Measurements from ENCODE around the gene DNAJB5.

Gene DNAJB5

DNA sequence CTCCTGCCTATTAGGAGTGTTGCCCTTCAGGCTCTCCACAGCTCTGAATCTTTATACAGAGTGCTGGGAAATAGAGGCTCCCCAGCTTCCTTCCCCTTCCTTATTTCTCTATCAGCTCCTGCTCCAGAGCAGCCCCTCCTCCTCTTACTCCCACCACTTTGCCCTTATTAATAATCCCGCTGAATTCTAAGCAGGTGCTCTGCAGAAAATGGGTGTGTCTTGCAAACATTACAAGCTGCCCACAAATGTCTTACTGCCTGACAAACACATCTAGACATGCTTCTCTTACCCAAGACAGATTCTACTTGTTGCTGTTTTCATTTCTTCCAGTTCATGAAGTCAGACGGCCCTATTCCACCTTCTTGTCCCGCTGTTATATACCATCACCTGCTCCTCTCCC lies 25.1 kb upstream of the DNAJB5 start:
- no peak for DNase-seq (ENCODE audit: extremely low spot score)
- no peak for TF ChIP-seq FOXM1 (IDR thresholded peaks at IDR 0.05; ENCODE audit: borderline replicate concordance)
- TF ChIP-seq ZNF384 (IDR thresholded peaks at IDR 0.05), result no peak
- no peak for TF ChIP-seq HDGF (IDR thresholded peaks at IDR 0.05; ENCODE audit: borderline replicate concordance)
- TF ChIP-seq BHLHE40 (IDR thresholded peaks at IDR 0.05; ENCODE audit: borderline replicate concordance), result no peak
- TF ChIP-seq, protein P1, sequence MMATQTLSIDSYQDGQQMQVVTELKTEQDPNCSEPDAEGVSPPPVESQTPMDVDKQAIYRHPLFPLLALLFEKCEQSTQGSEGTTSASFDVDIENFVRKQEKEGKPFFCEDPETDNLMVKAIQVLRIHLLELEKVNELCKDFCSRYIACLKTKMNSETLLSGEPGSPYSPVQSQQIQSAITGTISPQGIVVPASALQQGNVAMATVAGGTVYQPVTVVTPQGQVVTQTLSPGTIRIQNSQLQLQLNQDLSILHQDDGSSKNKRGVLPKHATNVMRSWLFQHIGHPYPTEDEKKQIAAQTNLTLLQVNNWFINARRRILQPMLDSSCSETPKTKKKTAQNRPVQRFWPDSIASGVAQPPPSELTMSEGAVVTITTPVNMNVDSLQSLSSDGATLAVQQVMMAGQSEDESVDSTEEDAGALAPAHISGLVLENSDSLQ (IDR thresholded peaks at IDR 0.05), result no peak
- ChIA-PET CTCF (no interaction called here), POLR2A (no interaction called here)

DNA sequence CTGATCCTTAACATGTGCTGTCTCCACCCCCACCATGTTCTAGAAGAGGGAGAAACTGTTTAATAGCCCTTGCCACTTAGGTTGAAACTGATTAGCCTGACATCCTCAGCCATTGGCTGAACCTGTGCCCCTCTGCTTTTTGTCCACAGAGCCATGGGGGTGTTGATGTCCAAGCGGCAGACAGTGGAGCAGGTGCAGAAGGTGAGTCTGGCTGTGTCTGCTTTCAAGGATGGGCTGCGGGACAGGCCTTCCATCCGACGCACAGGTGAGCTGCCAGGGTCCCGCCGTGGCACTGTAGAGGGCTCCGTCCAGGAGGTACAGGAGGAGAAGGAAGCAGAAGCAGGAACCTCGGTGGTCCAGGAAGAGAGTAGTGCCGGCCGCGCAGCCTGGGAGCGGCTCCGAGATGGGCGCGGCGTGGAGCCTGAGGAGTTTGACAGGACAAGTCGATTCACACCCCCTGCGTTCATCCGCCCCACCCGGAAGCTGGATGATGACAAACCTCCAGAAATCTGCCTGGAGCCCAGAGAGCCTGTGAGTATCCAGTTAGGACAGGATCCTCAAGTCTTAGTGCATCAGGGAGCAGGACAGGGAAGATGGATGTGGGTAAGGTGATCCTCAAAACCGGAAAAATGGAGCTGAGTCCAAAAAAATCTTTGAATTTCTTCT lies 18.3 kb upstream of the DNAJB5 start:
- POLR2A ChIA-PET, result no interaction called here
- CTCF ChIA-PET, result interaction anchor here (1.3 kb wide), 1 partner anchor 14 kb away, joined by 4 read pairs; no protein-coding TSS in a partner anchor
- DNase-seq (ENCODE audit: extremely low spot score), result no peak
- TF ChIP-seq BHLHE40 (IDR thresholded peaks at IDR 0.05; ENCODE audit: borderline replicate concordance) (no peak), ZNF384 (IDR thresholded peaks at IDR 0.05) (no peak), L3MBTL2 (conservative IDR thresholded peaks at IDR 0.05) (no peak), FOXA1 (IDR thresholded peaks at IDR 0.05) (no peak), LEF1 (IDR thresholded peaks at IDR 0.05; ENCODE audit: borderline replicate concordance) (no peak), TARDBP (IDR thresholded peaks at IDR 0.05) (no peak)
- TF ChIP-seq, protein P1 (IDR thresholded peaks at IDR 0.05), result no peak

DNA sequence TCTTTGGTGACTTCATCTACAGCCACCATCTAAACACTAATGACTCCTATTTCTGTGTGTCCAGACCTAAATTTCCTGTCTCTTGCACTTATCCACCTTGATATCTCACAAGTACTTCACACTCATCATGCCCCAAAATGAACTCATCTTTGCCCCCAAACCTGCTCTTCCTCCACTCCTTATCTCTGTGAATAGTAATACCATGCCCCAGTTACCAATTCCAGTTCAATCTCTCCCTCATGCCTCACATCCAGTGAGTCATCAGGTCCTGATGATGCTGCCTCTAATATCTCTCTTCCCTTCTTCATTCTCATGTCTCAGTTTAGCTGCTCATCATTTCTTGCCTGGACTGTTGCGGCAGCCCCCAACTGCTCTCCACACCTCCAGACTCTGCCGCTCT lies 14.9 kb upstream of the DNAJB5 start:
- CTCF ChIA-PET, result no interaction called here
- TF ChIP-seq SP1 (IDR thresholded peaks at IDR 0.05) (no peak), LEF1 (IDR thresholded peaks at IDR 0.05; ENCODE audit: borderline replicate concordance) (no peak), FOXM1 (IDR thresholded peaks at IDR 0.05; ENCODE audit: borderline replicate concordance) (no peak), HDGF (IDR thresholded peaks at IDR 0.05; ENCODE audit: borderline replicate concordance) (no peak), ARNT (IDR thresholded peaks at IDR 0.05) (no peak), ZNF384 (IDR thresholded peaks at IDR 0.05) (no peak), CTBP1 (IDR thresholded peaks at IDR 0.05; ENCODE audit: borderline replicate concordance) (no peak), BHLHE40 (IDR thresholded peaks at IDR 0.05; ENCODE audit: borderline replicate concordance) (no peak), NFRKB (IDR thresholded peaks at IDR 0.05) (no peak)
- POLR2A ChIA-PET, result no interaction called here
- no peak for DNase-seq (ENCODE audit: extremely low spot score)

DNA sequence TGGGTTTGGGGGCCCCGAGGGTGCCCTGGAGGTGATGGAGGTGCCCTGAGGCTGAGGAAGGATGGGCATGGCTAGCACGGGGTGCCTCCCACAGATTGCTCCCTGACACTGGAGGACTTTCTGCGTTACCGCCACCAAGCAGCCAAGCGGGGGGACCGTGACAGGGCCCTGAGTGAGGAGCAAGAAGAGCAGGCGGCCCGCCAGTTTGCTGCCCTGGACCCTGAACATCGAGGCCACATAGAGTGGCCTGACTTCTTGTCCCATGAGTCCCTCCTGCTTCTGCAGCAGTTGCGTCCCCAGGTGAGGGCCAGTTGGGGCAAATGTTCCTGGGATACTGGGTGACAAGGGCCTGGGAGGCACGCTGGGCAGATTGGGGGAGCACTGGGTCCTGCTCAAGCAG lies 13.1 kb upstream of the DNAJB5 start:
- ChIA-PET POLR2A (no interaction called here), CTCF (no interaction called here)
- TF ChIP-seq FOXK2 (IDR thresholded peaks at IDR 0.05) (no peak), ZNF384 (IDR thresholded peaks at IDR 0.05) (no peak), TARDBP (IDR thresholded peaks at IDR 0.05) (no peak), FOXM1 (IDR thresholded peaks at IDR 0.05; ENCODE audit: borderline replicate concordance) (no peak), HDGF (IDR thresholded peaks at IDR 0.05; ENCODE audit: borderline replicate concordance) (no peak), SP1 (IDR thresholded peaks at IDR 0.05) (no peak), ARNT (IDR thresholded peaks at IDR 0.05) (no peak)
- TF ChIP-seq, protein P1 (IDR thresholded peaks at IDR 0.05), result no peak
- DNase-seq (ENCODE audit: extremely low spot score), result no peak

DNA sequence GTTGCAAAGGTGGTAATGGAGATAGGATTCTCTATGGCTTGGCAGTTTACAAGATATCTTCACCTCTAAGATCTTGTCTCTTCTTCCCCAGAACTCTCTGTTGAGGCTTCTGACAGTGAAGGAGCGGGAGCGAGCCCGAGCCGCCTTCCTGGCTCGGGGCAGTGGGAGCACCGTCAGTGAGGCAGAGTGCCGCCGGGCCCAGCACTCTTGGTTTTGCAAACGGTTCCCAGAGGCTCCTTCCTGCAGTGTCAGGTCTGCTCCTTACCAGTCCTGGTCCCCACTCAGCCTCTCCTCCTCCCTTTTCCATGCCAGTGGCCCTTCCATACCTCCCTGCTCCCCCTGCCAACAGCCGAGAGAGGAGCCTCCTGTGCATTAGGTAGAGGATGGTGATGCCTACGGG lies 12.6 kb upstream of the DNAJB5 start:
- POLR2A ChIA-PET, result no interaction called here
- TF ChIP-seq ZNF384 (IDR thresholded peaks at IDR 0.05) (no peak), NFRKB (IDR thresholded peaks at IDR 0.05) (no peak), LEF1 (IDR thresholded peaks at IDR 0.05; ENCODE audit: borderline replicate concordance) (no peak), SUZ12 (IDR thresholded peaks at IDR 0.05) (no peak), TARDBP (IDR thresholded peaks at IDR 0.05) (no peak), BHLHE40 (IDR thresholded peaks at IDR 0.05; ENCODE audit: borderline replicate concordance) (no peak), FOXM1 (IDR thresholded peaks at IDR 0.05; ENCODE audit: borderline replicate concordance) (no peak), HDGF (IDR thresholded peaks at IDR 0.05; ENCODE audit: borderline replicate concordance) (no peak), ARNT (IDR thresholded peaks at IDR 0.05) (no peak), ELF4 (IDR thresholded peaks at IDR 0.05) (no peak), SP1 (IDR thresholded peaks at IDR 0.05) (no peak), FOXK2 (IDR thresholded peaks at IDR 0.05) (no peak), CTBP1 (IDR thresholded peaks at IDR 0.05; ENCODE audit: borderline replicate concordance) (no peak), L3MBTL2 (conservative IDR thresholded peaks at IDR 0.05) (no peak), FOXA1 (IDR thresholded peaks at IDR 0.05) (no peak)
- TF ChIP-seq, protein P1 (IDR thresholded peaks at IDR 0.05), result no peak
- no peak for DNase-seq (ENCODE audit: extremely low spot score)
- CTCF ChIA-PET, result no interaction called here

DNA sequence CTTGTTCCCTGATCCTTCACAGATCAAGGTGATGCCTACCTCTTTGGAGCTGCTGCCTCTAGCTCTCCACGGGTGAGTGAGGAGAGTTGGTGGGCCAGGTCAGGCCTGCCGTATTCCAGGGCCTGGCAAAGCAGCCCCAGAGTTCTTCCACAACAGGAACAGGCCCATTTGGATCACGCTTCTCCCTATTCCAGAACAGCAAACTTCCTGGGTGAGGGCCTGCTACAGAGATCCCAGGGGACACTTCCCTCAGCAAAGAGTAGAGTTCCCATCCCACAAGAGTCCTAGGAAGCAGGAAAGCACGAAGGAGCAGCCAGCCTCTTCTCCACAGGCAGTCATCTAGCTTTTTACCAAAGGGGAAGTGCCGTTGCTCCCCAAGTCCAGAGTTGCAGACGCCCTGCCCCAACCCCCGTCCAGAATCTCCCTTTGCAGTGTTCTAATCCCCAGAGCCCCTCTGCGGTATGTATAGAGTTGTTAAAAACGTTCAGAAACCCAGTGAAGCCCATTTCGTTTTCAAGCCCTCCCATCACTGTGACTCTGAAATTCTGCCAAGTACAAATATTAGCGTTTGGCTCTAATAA lies 9.3 kb upstream of the DNAJB5 start:
- ChIA-PET CTCF (no interaction called here), POLR2A (no interaction called here)

More for the DNA sequence above, 9.3 kb upstream of the DNAJB5 start:
- DNase-seq (ENCODE audit: extremely low spot score), result no peak
- TF ChIP-seq ARNT (IDR thresholded peaks at IDR 0.05) (no peak), ZNF384 (IDR thresholded peaks at IDR 0.05) (no peak), SUZ12 (IDR thresholded peaks at IDR 0.05) (no peak), FOXK2 (IDR thresholded peaks at IDR 0.05) (no peak), L3MBTL2 (conservative IDR thresholded peaks at IDR 0.05) (no peak), ELF4 (IDR thresholded peaks at IDR 0.05) (no peak), CTBP1 (IDR thresholded peaks at IDR 0.05; ENCODE audit: borderline replicate concordance) (no peak), LEF1 (IDR thresholded peaks at IDR 0.05; ENCODE audit: borderline replicate concordance) (no peak), FOXA1 (IDR thresholded peaks at IDR 0.05) (no peak), BHLHE40 (IDR thresholded peaks at IDR 0.05; ENCODE audit: borderline replicate concordance) (no peak), TARDBP (IDR thresholded peaks at IDR 0.05) (no peak), FOXM1 (IDR thresholded peaks at IDR 0.05; ENCODE audit: borderline replicate concordance) (no peak), NFRKB (IDR thresholded peaks at IDR 0.05) (no peak), HDGF (IDR thresholded peaks at IDR 0.05; ENCODE audit: borderline replicate concordance) (no peak), SP1 (IDR thresholded peaks at IDR 0.05) (no peak)
- TF ChIP-seq, protein P1 (IDR thresholded peaks at IDR 0.05), result no peak

Measured in HEK293T (cell line).